ENCODE results near the gene SKOR2.

The SKOR2 gene

GRCh38 chr18:47249314-47249981 is 2.0 kb downstream of the SKOR2 start:
- in situ Hi-C loops (cut with HindIII; ENCODE audit: low sequenced_read_pairs): no loop called here
- no peak for TF ChIP-seq CTCF (IDR thresholded peaks at IDR 0.05; ENCODE audit: low read depth, low read length)
- no peak for DNase-seq (ENCODE audit: low read depth, low spot score)
- H3K4me3 ChIP-seq (ENCODE audit: low read depth, low read length): no peak overlapping the region

- DNase-seq (ENCODE audit: low read depth, low spot score): no peak
- H3K4me3 ChIP-seq (ENCODE audit: low read depth, low read length): no peak overlapping the region
- no peak for TF ChIP-seq CTCF (IDR thresholded peaks at IDR 0.05; ENCODE audit: low read depth, low read length)
- in situ Hi-C loops (cut with HindIII; ENCODE audit: low sequenced_read_pairs): no loop called here
Measured at GRCh38 chr18:47248604-47249313, 2.7 kb downstream of the SKOR2 start.

- in situ Hi-C loops (cut with HindIII; ENCODE audit: low sequenced_read_pairs): no loop called here
- no peak for DNase-seq (ENCODE audit: low read depth, low spot score)
Measured at GRCh38 chr18:47248115-47248603, 3.3 kb downstream of the SKOR2 start.

GRCh38 chr18:47247416-47248114 is 3.9 kb downstream of the SKOR2 start:
- in situ Hi-C loops (cut with HindIII; ENCODE audit: low sequenced_read_pairs): no loop called here
- no peak overlapping the region for H3K4me3 ChIP-seq (ENCODE audit: low read depth, low read length)
- TF ChIP-seq CTCF (IDR thresholded peaks at IDR 0.05; ENCODE audit: low read depth, low read length): peak; percentile 16
- DNase-seq (ENCODE audit: low read depth, low spot score): no peak

More at GRCh38 chr18:47248115-47248603, 3.3 kb downstream of the SKOR2 start:
- H3K4me3 ChIP-seq (ENCODE audit: low read depth, low read length): no peak overlapping the region
- no peak for TF ChIP-seq CTCF (IDR thresholded peaks at IDR 0.05; ENCODE audit: low read depth, low read length)

- no peak overlapping the region for H3K4me3 ChIP-seq (ENCODE audit: low read depth, low read length)
- in situ Hi-C loops (cut with HindIII; ENCODE audit: low sequenced_read_pairs): no loop called here
- TF ChIP-seq CTCF (IDR thresholded peaks at IDR 0.05; ENCODE audit: low read depth, low read length): no peak
- DNase-seq (ENCODE audit: low read depth, low spot score): no peak
Measured at GRCh38 chr18:47247036-47247415, 4.4 kb downstream of the SKOR2 start.

- no peak for TF ChIP-seq CTCF (IDR thresholded peaks at IDR 0.05; ENCODE audit: low read depth, low read length)
- DNase-seq (ENCODE audit: low read depth, low spot score): no peak
- in situ Hi-C loops (cut with HindIII; ENCODE audit: low sequenced_read_pairs): no loop called here
- H3K4me3 ChIP-seq (ENCODE audit: low read depth, low read length): no peak overlapping the region
Measured at GRCh38 chr18:47246027-47246971, 5.2 kb downstream of the SKOR2 start.
